NCI-H2171 (cell line): Measurements from ENCODE around the gene HNRNPCL4.
"Not testable (repeated sequence)": the region's sequence is repeated elsewhere in the genome, so short reads cannot be mapped to it uniquely, and the experiment has no call there.

ENCODE experiments used
- DNase-seq: peaks from one replicate; lab custom pipeline; 2025; lab: John Stamatoyannopoulos, UW

The HNRNPCL4 gene

DNA sequence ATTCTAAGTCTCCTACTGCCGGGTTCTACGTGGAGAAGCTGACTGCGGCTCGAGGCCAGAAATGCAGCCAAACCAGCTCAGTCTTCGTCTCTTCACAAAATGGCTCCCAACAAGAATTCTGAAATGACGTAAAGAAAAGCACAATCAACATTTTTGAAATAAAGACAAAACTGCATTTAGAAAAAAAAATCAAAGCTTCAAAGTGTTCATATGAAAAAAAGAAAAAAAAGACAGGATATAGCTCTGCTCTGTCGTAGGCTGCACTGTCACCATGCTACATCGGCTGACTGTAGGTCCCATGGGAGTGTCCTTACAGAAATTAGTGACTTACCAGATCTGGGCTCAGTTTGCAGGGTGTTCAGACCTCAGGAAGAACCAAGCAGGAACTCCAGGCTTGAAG, at the start of gene HNRNPCL4:
HNRNPCL4 (minus strand) TSS at position 101 of the 400 bp plus-strand sequence. CDS start 164 bp downstream, outside the sequence.
- not testable (repeated sequence) for DNase-seq

DNA sequence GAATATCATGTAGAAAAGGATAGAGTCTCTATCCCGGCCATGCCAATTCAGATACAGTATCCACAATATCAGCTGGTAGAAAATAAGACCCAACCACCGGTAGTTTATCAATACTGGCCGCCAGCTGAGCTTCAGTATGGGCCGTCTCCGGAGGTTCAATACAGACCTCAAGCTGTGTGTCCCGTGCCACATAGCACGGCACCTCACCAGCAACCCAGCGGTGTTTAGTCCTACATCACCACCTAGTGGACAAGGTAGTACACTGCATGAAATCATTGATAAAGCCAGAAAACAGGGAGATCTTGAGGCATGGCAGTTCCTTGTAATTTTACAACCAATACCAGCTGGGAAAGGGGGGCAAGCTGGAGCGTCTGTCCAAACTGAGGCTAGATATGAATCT, 43.3 kb upstream of the HNRNPCL4 start:
- not testable (repeated sequence) for DNase-seq

DNA sequence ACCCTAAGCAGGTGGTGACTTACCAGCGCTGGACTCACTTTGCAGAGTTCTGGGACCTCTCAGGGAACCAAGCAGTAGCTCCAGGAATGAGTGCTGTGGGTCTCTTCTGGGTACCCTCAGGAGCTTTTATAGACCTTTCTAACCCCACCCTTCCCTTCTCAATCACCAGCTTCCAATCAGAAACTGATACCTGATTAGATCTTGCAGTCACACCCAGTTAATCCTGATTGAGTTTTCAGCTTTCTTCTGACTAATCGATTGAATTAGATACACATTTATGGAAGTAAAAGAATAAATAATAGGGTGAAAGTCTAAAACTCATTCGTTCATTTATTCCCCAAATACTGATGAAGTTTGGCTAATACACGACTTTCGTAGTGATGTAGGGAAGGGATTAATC, 35.9 kb upstream of the HNRNPCL4 start, which contains the start of gene PRAMEF13:
PRAMEF13 (minus strand) TSS at position 101 of the 400 bp plus-strand sequence. CDS start 1,820 bp downstream, outside the sequence.
- not testable (repeated sequence) for DNase-seq

DNA sequence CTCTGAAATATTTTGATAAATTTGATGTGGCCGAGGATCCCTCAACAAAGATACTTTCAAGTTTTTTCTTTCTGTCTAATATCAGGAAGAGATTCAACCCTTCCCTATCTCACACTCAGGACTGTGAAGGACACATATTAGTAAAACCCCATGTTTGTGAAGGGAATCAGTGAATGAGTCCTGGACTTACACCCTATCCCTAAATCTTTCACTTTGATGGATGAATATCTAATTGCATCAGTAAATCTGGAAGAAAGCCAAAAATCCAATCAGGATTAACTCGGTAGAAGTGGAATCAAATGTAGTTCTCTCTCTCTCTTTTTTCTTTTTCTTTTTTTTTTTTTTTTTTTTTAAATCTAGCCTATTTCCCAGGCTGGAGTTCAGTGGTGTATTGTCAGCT, 6.1 kb upstream of the HNRNPCL4 start, which contains the start of gene PRAMEF9:
PRAMEF9 (plus strand) TSS at position 301 of the 400 bp plus-strand sequence. CDS start 3,433 bp downstream, outside the sequence.
- not testable (repeated sequence) for DNase-seq

DNA sequence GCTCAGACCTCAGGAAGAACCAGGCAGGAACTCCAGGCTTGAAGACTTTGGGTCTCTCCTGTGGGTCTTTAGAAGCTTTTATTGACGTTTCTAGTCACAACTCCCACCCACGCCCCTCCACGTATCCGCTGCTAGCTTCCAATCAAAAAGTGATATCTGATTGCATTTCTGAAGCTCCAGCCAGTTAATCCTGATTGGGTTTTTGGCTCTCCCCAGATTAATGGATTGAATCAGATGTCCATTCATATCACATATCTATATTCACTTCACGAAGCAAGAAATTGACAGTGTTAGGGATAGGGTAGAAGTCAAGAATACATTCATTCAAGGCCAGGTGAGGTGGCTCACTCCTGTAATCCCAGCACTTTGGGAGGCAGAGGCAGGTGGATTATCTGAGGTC, 9.5 kb downstream of the HNRNPCL4 start, which contains the start of gene PRAMEF26:
PRAMEF26 (minus strand) TSS at position 101 of the 400 bp plus-strand sequence. CDS start 2,914 bp downstream, outside the sequence.
- DNase-seq, result not testable (repeated sequence)

DNA sequence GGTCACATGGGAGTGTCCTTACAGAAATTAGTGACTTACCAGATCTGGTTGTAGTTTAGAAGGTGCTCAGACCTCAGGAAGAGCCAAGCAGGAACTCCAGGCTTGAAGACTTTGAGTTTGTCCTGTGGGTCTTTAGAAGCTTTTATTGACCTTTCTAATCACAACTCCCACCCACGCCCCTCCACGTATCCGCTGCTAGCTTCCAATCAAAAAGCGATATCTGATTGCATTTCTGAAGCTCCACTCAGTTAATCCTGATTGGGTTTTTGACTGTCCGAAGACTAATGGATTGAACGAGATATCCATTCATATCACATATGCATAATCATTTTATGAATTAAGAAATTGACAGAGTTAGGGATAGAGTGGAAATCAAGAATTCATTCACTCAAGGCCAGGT, 48.7 kb downstream of the HNRNPCL4 start, which contains the start of gene HNRNPCL2:
HNRNPCL2 (minus strand) TSS at position 101 of the 400 bp plus-strand sequence. CDS start 454 bp downstream, outside the sequence.
- DNase-seq, result not testable (repeated sequence)
